Tibial nerve (tissue), 4 donors: ENCODE results near the gene ZNF835. TPM values are rescaled to one million over a fixed set of nuclear protein-coding genes. Genes with fewer than 3 reads are reported as not detected.

Experiments used
- DNase-seq, 2 donors: peaks; one replicate each; pipeline ENCODE4 v3.0.0-alpha.2; 2019; ENCODE audit warnings: low spot score in 2 of 2
- H3K27ac ChIP-seq, 4 donors: fragments of 200-600 bp; sonication (generic) in 3 of 4; one replicate each; pipeline ENCODE4 v1.5.1; 2017 to 2019; ENCODE audit warnings: mild to moderate bottlenecking in 1 of 4
- H3K27me3 ChIP-seq, 2 donors: fragments of 200-600 bp; sonication (generic) in 1 of 2; one replicate each; pipeline versions ENCODE4 v1.5.1 to v1.6.0; 2017 to 2019
- H3K36me3 ChIP-seq, 3 donors: fragments of 200-600 bp; sonication (generic); one replicate each; pipeline ENCODE4 v1.5.1; 2018 to 2019
- H3K4me1 ChIP-seq, 4 donors: fragments of 200-600 bp; sonication (generic) in 3 of 4; one replicate each; pipeline ENCODE4 v1.5.1; 2017 to 2019
- H3K4me3 ChIP-seq, 4 donors: fragments of 200-600 bp; sonication (generic) in 3 of 4; one replicate each; pipeline ENCODE4 v1.5.1; 2017 to 2019; ENCODE audit warnings: mild to moderate bottlenecking in 1 of 4, moderate library complexity in 1 of 4
- H3K9me3 ChIP-seq, 4 donors: fragments of 200-600 bp; sonication (generic) in 3 of 4; one replicate each; pipeline ENCODE4 v1.5.1; 2017 to 2019
- CTCF ChIP-seq, 5 experiments: fragments of 200-600 bp in 3 of 5; fragments of 450-650 bp in 2 of 5; sonication (generic) in 3 of 5; IDR thresholded peaks; one replicate each; pipeline ENCODE4 v1.5.1; 2016 to 2019; ENCODE audit warnings: antibody characterized with exemption in 5 of 5, mild to moderate bottlenecking in 3 of 5, moderate library complexity in 2 of 5
- EP300 ChIP-seq, 2 donors: sonication (generic); formaldehyde crosslinking; IDR thresholded peaks; one replicate each; pipeline ENCODE4 v1.6.1; 2017; ENCODE audit warnings: antibody characterized with exemption in 2 of 2, mild to moderate bottlenecking in 1 of 2
- POLR2A ChIP-seq, 2 donors: fragments of 450-650 bp; IDR thresholded peaks; one replicate each; pipeline ENCODE4 v1.6.1; 2017; ENCODE audit warnings: antibody characterized with exemption in 2 of 2, mild to moderate bottlenecking in 2 of 2, moderate library complexity in 2 of 2
- WGBS, 2 donors: methylation state at CpG; one replicate each; pipeline ENCODE4 v1.1.5; 2018; 5-methylcytosine and 5-hydroxymethylcytosine counted together
- total RNA-seq, 4 donors: library from RNA; depleted of rRNA; stranded (reverse); fragments of >200 nt; gene quantifications; one replicate each; pipeline ENCODE4 v1.1.0, GENCODE V29; 2016

ZNF835 gene
- total RNA-seq, 4 donors from 2014 or later, result 9.6 to 14.7 (median 11.7) TPM

DNA sequence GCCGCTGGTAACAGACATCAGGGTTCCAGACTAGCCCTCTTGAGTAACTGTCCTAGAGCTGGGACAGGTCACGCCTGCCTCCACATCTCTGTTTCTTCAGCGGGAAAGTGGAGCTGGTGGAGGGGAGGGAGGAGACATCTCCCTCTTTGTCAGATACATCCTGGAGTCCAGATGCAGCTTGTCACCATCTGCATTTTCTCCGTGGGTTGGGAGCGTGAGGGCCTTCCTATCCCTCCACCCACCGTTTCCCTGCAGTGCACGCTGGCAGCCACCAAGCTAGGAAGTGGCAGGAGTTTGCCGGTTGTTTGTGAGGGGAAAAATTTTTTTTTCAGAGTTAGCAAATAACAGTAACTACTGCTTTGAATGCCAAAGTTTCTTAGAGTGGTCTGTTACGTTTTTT lies 48.6 kb downstream of the ZNF835 start:
- TF ChIP-seq CTCF (IDR thresholded peaks at IDR 0.05), result no peak
- no peak for TF ChIP-seq EP300 (IDR thresholded peaks at IDR 0.05)
- TF ChIP-seq POLR2A (IDR thresholded peaks at IDR 0.05), result no peak
- Histone ChIP-seq H3K4me3 (no peak overlapping the region), H3K36me3 (peaks cover 0 to 95% (median 27%) of the 10 kb centered on the region in 3 donors), H3K27me3 (no peaks in the 10 kb centered on the region), H3K4me1 (no peaks in the 10 kb centered on the region), H3K27ac (no peak overlapping the region), H3K9me3 (peaks cover 0 to 96% (median 30%) of the 10 kb centered on the region in 4 donors)
- WGBS, 2 donors, result 84 to 93% methylated on average over 9 of the region's 9 CpGs
- no peak for DNase-seq

DNA sequence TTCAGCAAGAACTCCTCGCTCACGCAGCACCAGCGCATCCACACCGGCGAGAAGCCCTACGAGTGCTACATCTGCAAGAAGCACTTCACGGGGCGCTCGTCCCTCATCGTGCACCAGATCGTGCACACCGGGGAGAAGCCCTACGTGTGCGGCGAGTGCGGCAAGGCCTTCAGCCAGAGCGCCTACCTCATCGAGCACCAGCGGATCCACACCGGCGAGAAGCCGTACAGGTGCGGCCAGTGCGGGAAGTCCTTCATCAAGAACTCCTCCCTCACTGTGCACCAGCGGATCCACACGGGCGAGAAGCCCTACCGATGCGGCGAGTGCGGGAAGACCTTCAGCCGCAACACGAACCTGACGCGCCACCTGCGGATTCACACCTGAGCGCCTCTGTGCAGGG lies 49.2 kb downstream of the ZNF835 start:
- peaks cover 0 to 96% (median 33%) of the 10 kb centered on the region in 4 donors for H3K9me3 ChIP-seq
- H3K27me3 ChIP-seq, result no peaks in the 10 kb centered on the region
- DNase-seq, result no peak
- no peak overlapping the region for H3K27ac ChIP-seq
- TF ChIP-seq EP300 (IDR thresholded peaks at IDR 0.05) (no peak), POLR2A (IDR thresholded peaks at IDR 0.05) (no peak), CTCF (IDR thresholded peaks at IDR 0.05) (no peak)
- peaks cover 0 to 95% (median 31%) of the 10 kb centered on the region in 3 donors for H3K36me3 ChIP-seq
- H3K4me1 ChIP-seq, result no peaks in the 10 kb centered on the region
- WGBS, 2 donors, result 91 to 95% methylated on average over 21 to 37 of the region's 37 CpGs
- H3K4me3 ChIP-seq, result no peak overlapping the region

DNA sequence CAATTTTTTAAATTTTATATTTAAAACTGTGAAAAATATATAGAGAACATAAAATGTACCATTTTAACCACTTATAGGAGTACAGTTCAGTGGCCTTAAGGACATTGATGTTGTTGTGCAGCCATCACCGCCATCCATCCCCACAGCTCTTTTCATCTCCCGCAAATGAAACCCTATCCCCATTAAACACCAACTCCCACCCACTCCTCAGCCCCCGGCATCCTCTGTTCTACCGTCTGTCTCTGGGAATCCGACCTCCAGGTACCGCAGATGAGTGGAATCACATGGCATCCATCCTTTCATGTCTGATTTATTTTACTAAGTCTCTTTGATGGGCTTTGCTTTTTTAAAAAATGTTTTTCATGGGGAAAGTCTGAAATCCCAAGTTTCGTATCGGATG lies 52.4 kb downstream of the ZNF835 start:
- H3K27me3 ChIP-seq, result no peaks in the 10 kb centered on the region
- peaks cover 0 to 100% (median 45%) of the 10 kb centered on the region in 4 donors for H3K9me3 ChIP-seq
- no peak overlapping the region for H3K27ac ChIP-seq
- H3K4me3 ChIP-seq, result no peak overlapping the region
- TF ChIP-seq EP300 (IDR thresholded peaks at IDR 0.05) (no peak), POLR2A (IDR thresholded peaks at IDR 0.05) (no peak), CTCF (IDR thresholded peaks at IDR 0.05) (no peak)
- no peaks in the 10 kb centered on the region for H3K4me1 ChIP-seq
- no peak for DNase-seq
- 70 to 78% methylated on average over 8 of the region's 8 CpGs for WGBS, 2 donors
- peaks cover 0 to 100% (median 29%) of the 10 kb centered on the region in 3 donors for H3K36me3 ChIP-seq

DNA sequence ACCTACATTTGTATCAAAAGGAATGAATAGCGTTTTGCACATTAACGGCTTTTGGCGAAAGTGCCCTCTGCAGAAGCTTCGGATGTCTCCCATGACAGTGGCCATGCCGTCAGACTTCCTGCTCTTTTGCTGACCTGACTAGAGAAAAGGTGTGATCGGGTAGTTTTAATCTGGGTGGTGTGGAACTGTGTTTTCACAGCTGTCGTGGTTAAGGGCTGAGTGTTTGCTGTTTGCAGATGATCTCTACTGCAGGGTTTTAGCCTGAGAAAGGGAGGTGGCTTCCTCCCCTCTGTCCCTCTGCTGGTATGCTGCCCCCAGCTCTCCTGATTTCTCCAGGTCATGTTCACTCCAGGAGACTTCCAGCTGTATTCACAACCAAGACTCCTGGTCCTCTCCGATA lies 54.0 kb downstream of the ZNF835 start:
- H3K4me1 ChIP-seq, result no peaks in the 10 kb centered on the region
- no peak overlapping the region for H3K27ac ChIP-seq
- no peak overlapping the region for H3K4me3 ChIP-seq
- H3K9me3 ChIP-seq, result peaks cover 0 to 100% (median 45%) of the 10 kb centered on the region in 4 donors
- H3K36me3 ChIP-seq, result peaks cover 0 to 100% (median 24%) of the 10 kb centered on the region in 3 donors
- no peak for DNase-seq
- no peaks in the 10 kb centered on the region for H3K27me3 ChIP-seq
- WGBS, 2 donors, result 81 to 83% methylated on average over 8 of the region's 8 CpGs
- TF ChIP-seq EP300 (IDR thresholded peaks at IDR 0.05) (no peak), CTCF (IDR thresholded peaks at IDR 0.05) (no peak), POLR2A (IDR thresholded peaks at IDR 0.05) (no peak)

DNA sequence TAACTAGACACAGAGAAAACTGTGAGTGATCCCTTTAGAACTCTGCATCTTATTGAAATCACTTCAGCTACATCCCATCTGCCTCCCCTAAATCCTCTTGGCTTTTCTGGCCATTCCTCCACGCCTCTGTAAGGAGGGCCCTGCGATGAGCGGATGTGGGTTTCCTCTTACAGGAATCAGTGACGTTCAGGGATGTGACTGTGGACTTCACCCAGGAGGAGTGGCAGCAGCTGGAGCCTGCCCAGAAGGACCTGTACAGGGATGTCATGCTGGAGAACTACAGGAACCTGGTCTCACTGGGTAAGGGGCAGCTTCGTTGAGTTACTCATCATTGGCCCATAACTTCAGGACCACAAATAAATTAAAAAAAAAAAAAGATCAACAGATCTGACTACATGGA lies 57.9 kb downstream of the ZNF835 start:
- Histone ChIP-seq H3K9me3 (peaks cover 0 to 100% (median 44%) of the 10 kb centered on the region in 4 donors), H3K36me3 (peaks cover 0 to 100% (median 8%) of the 10 kb centered on the region in 3 donors)
- WGBS, 2 donors, result 95 to 100% methylated on average over 5 of the region's 5 CpGs

More for the DNA sequence above, 57.9 kb downstream of the ZNF835 start:
- no peaks in the 10 kb centered on the region for H3K4me1 ChIP-seq
- no peak overlapping the region for H3K27ac ChIP-seq
- no peak overlapping the region for H3K4me3 ChIP-seq
- no peaks in the 10 kb centered on the region for H3K27me3 ChIP-seq
- DNase-seq, result no peak
- no peak for TF ChIP-seq CTCF (IDR thresholded peaks at IDR 0.05)
- TF ChIP-seq EP300 (IDR thresholded peaks at IDR 0.05), result no peak
- no peak for TF ChIP-seq POLR2A (IDR thresholded peaks at IDR 0.05)
